Mucosa of stomach (tissue), 1 donor: ENCODE measurements around the gene KIF3A.

Experiments
- H3K27me3 ChIP-seq: one replicate; pipeline ENCODE4 v1.7.0; 2013; ENCODE audit warnings: mild to moderate bottlenecking, low read length; ENCODE audit not compliant: control insufficient read depth, insufficient read depth
- H3K36me3 ChIP-seq: one replicate; pipeline ENCODE4 v1.7.0; 2013; ENCODE audit warnings: low read length; ENCODE audit not compliant: control insufficient read depth, insufficient read depth
- H3K4me1 ChIP-seq: one replicate; pipeline ENCODE4 v1.7.0; 2013; ENCODE audit warnings: mild to moderate bottlenecking, low read length; ENCODE audit not compliant: control insufficient read depth, insufficient read depth
- H3K4me3 ChIP-seq: one replicate; pipeline ENCODE4 v1.7.0; 2013; ENCODE audit warnings: low read length
- H3K9ac ChIP-seq: one replicate; pipeline ENCODE4 v1.7.0; 2013; ENCODE audit warnings: mild to moderate bottlenecking, low read length, moderate library complexity
- H3K9me3 ChIP-seq: one replicate; pipeline ENCODE4 v1.7.0; 2013; ENCODE audit warnings: mild to moderate bottlenecking, low read length, moderate library complexity; ENCODE audit not compliant: control insufficient read depth
- donor health status: Pancreatic carcinoma.

Gene KIF3A

DNA sequence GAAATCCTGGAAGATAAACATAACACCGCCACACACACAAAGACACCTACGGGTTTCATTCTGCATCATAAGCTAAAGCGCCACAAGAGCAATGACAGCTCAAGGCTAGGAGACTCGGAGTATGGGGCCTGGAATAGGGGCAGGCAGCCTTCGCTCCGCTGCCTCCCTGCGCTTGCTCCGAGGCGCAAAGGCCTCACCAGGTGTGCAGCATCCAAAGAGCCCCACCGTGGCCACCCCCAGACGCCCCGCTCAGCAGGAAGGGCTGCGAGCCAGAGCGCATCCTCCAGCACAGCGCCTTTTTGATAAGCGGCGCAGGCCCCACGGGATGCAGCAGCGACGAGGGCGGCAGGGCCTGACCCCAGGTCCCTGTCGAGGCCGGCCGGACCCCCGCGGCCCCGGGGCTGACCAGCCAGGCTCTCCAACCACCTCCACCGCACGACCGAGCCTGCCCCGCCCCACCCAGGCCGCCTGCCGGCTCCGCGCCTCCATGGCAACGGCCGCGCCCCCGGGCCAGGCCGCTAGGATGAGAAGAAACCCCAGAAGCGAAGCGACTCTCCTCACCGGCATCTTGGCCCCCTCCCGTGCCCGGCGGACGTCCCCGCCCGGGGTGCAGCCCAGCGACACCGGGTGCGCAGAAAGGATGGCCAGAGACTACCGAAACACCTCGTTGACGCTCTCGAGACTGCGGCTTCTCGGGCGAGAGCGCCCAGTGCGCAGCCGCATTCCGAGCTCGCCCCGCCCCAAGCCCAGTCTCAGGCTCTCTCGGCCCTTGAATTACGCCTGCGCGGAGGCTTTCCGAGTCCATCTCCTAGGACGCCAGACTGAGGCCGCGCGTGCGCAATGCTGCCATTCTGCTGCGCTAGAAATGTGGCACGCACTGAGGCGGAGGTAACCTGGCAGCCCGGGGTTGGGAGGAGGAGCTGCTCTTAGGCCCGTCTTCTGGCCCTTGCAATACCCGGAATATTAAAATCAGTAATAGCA, at the start of gene KIF3A:
Gene KIF3A (minus strand): TSS at position 694 of the 981 bp plus-strand sequence. CDS start 127 bp downstream, at position 567.
- H3K4me1 ChIP-seq = peaks cover 6% of the 10 kb centered on the region
- no peaks in the 10 kb centered on the region for H3K27me3 ChIP-seq
- peak within 1 kb of the TSS; percentile 66 for H3K9ac ChIP-seq
- peak within 1 kb of the TSS; percentile 66 for H3K4me3 ChIP-seq
- H3K36me3 ChIP-seq = no peaks in the 10 kb centered on the region
- H3K9me3 ChIP-seq = no peaks in the 10 kb centered on the region

DNA sequence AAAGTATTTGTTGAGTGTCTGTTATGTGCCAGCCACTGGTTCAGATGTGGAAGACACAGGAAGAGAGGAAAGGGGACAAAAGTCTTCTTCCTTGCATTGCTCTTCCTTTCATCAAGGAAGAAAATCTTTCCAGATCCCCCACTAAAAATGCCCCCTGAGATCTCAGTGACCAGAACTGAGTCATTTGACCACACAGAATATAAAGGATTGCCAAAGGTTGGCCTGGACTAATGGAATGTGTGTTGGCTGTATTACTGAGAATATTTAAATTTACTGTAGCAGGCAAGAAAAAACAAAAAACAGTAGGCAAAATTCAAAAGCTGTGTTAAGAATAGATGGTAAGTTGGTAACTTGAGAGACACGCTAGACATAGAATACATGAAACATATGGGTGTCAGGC, 49.7 kb upstream of the KIF3A start:
- H3K4me3 ChIP-seq = no peak overlapping the region
- no peak overlapping the region for H3K9ac ChIP-seq
- no peaks in the 10 kb centered on the region for H3K36me3 ChIP-seq
- no peaks in the 10 kb centered on the region for H3K4me1 ChIP-seq
- H3K27me3 ChIP-seq = peaks cover 3% of the 10 kb centered on the region
- H3K9me3 ChIP-seq = no peaks in the 10 kb centered on the region

DNA sequence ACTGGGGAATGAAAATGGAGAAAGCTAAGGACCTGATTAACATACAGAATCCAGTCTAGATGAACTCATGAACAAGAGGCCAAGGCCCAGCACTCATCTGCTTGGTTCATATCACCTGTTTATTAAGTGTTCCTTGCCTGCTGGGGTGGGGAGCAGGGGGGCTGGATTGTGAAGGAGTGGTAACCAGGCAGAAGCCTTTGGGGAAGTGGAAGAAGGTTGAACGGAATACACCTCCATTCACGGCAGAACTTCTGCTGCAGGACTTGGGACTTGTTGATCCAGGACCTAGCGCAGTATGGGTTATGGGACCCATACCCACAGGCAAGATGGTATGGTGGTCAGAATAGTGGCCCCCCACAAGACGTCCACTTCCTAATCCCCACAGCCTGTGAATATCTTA, 48.5 kb upstream of the KIF3A start:
- no peaks in the 10 kb centered on the region for H3K9me3 ChIP-seq
- H3K4me3 ChIP-seq = no peak overlapping the region
- H3K36me3 ChIP-seq = no peaks in the 10 kb centered on the region
- no peak overlapping the region for H3K9ac ChIP-seq
- H3K4me1 ChIP-seq = no peaks in the 10 kb centered on the region
- peaks cover 3% of the 10 kb centered on the region for H3K27me3 ChIP-seq

DNA sequence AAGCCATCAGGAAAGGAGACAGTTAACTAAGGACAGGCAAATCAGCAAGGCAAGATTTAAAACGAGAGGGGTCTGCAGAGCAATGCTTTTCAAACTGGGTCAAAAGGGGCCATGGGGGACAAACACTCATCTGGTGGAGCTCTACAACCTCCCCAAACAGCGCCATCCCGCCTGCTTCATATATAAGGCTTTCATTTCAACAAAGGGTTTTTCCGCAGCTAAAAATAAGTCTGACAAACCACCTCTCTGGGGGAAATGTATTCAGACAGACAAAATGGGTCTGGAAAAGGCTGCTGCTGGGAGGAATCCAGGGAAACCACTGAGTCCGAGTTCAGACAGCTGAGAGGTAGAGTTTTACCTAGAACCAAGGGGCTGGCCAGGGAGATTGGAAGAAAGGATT, 48.0 kb upstream of the KIF3A start:
- no peaks in the 10 kb centered on the region for H3K9me3 ChIP-seq
- peaks cover 3% of the 10 kb centered on the region for H3K27me3 ChIP-seq
- no peaks in the 10 kb centered on the region for H3K4me1 ChIP-seq
- no peak overlapping the region for H3K4me3 ChIP-seq
- H3K9ac ChIP-seq = no peak overlapping the region
- no peaks in the 10 kb centered on the region for H3K36me3 ChIP-seq

DNA sequence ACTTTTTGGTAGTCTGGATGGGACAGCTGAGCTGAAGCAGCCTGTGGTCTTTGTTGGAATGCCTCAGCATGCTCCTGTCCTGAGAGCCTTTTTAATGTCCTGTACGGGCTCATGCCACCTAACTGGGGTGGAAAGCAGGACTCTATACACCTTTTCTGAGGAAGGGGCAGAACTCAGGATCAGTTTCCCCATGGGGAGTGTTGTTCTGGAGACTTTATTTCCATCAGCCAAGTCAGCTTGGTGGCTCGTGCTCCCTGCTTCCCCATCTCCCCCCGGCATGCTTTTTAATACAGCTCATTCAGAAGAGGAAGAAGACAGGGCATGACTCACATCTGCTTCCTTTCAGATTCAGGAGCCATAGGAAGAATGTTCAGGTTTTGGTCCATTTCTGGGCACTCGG, 44.8 kb upstream of the KIF3A start:
- peaks cover 3% of the 10 kb centered on the region for H3K27me3 ChIP-seq
- H3K4me3 ChIP-seq = no peak overlapping the region
- no peak overlapping the region for H3K9ac ChIP-seq
- H3K4me1 ChIP-seq = peaks cover 10% of the 10 kb centered on the region
- no peaks in the 10 kb centered on the region for H3K9me3 ChIP-seq
- no peaks in the 10 kb centered on the region for H3K36me3 ChIP-seq

DNA sequence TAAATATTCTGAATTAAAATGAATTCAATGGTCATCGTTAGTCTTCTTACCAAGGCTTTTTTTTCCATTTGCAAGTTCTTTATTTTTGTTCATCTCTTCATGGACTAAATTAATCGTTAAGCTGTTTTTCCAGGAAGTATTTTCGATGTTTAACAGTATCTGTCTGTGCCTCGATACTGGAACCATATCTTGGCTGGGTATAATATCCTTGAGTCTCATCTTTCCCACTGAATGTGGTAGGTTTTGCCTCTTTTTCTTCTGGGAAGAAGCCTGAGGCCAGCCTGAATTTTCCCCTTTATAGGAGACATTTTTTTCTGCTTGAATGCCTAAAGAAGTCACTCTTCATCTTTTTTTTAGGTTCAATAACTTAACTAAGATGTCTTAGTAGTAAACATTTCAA, 43.7 kb upstream of the KIF3A start:
- H3K4me3 ChIP-seq = no peak overlapping the region
- peaks cover 15% of the 10 kb centered on the region for H3K4me1 ChIP-seq
- peaks cover 3% of the 10 kb centered on the region for H3K27me3 ChIP-seq
- H3K36me3 ChIP-seq = no peaks in the 10 kb centered on the region
- no peak overlapping the region for H3K9ac ChIP-seq
- H3K9me3 ChIP-seq = no peaks in the 10 kb centered on the region

DNA sequence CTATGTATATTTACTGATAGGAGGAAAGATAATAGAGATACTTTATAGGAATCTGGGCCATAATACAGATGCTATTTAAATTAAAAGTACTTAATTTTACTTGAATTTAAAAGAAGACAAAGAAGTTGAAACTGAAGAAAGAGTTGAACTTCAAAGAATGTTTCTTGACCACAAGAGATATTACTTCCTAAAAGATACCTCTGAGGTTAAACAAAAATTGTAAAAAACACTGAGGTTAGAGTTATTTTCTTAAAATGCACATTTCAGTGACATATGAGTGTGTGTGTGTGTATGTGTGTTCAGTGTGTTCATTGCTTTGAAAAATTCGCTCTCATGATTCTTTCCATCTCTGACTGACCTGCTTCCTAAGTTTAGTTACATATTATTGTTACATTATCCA, 43.2 kb upstream of the KIF3A start:
- H3K9me3 ChIP-seq = no peaks in the 10 kb centered on the region
- peaks cover 1% of the 10 kb centered on the region for H3K27me3 ChIP-seq
- no peaks in the 10 kb centered on the region for H3K36me3 ChIP-seq
- no peak overlapping the region for H3K4me3 ChIP-seq
- no peak overlapping the region for H3K9ac ChIP-seq
- H3K4me1 ChIP-seq = peaks cover 20% of the 10 kb centered on the region

DNA sequence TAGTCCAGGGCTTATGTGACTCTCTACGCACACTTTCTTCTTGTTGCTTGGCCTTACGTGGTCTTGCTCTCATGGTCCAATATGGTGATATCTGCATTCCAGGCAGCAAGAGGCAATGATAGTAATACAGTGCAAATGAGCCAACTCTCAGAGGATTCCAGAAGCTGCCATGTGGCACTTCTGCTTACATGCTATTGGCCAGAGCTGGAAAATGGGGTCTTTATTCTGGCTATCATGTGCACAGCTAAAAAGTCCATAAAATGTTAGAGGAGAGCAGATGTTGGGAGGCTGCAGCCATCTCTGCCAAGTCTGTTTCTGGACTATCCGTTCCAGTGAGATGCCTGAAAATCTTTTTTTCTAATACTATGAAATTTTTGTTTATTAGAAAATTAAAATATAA, 42.6 kb upstream of the KIF3A start:
- Histone ChIP-seq H3K9me3 (no peaks in the 10 kb centered on the region), H3K4me1 (peaks cover 25% of the 10 kb centered on the region), H3K27me3 (no peaks in the 10 kb centered on the region), H3K4me3 (no peak overlapping the region), H3K36me3 (no peaks in the 10 kb centered on the region), H3K9ac (no peak overlapping the region)

DNA sequence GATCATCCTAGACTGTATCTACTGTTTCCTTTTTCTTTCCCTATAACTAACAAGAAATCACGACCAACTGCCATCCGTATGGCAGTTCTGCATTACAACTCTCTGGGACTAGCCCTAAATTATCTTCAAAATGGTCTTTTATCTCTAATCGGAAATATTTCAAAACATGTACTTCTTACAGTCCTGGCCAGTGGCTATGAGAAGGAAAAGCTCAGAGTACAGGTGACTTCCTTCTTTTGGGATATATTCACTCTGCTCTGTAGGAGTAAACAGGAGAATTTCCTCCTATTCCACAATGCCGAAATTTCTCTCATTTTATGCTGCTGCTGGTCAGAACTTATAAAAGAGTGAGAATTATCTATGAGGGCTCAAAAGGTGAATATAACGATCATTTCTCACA, 41.5 kb upstream of the KIF3A start:
- Histone ChIP-seq H3K4me1 (peaks cover 36% of the 10 kb centered on the region), H3K36me3 (no peaks in the 10 kb centered on the region), H3K4me3 (no peak overlapping the region), H3K9me3 (no peaks in the 10 kb centered on the region), H3K9ac (no peak overlapping the region), H3K27me3 (no peaks in the 10 kb centered on the region)

DNA sequence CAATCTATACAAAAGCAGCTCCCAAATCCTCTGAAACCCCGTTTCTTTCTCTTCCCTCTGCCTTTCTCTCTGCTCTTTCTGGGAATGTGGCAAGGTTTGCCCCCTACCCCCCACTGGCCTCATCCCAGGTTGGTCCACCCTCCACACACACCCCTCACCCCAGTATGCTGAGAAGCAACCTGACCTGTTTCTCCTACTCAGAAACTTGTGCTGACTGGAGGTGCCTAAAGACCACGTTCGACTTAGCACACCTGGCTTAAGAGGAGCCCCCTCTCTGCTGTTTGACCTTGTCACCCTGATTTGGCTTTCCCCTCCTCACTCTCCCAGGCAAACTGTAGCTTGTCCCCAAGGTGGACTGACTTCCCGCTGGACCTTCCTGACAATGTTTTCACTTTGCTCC, 40.8 kb upstream of the KIF3A start:
- Histone ChIP-seq H3K4me1 (peaks cover 37% of the 10 kb centered on the region), H3K9me3 (no peaks in the 10 kb centered on the region), H3K9ac (peak overlapping the region; percentile 70), H3K27me3 (no peaks in the 10 kb centered on the region), H3K36me3 (no peaks in the 10 kb centered on the region), H3K4me3 (peak overlapping the region; percentile 44)

DNA sequence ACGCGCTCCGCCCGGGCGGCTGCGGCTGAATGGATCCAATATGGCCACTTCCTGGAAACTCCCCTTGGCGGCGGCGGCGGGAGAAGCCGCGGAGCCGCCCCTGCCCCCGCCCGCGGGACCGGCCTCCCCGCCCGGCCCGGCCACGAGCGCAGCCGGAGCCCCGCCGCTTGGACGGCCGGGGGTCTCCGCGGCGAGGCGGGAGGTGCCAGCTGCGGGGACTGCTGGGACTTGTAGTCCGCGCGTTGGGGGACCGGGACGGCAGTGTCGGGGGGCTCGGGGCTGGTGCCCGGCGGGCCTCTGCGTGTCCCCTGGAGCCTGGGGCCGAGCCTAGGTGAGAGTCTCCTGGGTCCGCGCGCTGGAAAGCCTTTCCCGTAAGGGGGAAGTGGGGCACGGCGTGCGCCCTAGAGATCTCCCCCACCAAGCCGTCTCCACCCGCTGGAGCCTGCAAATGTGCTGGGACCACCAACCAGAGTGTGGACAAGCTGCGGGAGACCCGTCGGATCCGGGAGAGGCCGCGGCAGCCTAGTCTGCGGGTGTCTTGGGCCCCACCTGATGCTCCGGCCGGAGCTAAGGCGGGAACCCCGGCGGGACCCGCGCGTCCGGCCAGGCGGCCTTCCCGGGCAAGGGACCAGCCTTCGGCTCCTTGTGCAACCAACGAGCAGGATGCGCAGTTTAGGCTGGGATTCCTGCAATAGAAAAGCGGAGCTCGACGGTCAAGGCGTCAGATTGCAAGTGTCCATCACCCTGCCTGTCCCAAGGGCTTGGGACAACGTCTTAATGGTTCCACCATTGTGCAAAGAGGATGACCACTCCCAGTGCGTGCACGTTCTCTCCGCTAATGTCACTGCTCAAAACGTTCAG, 40.1 kb upstream of the KIF3A start, which contains the start of gene SEPTIN8:
Gene SEPTIN8 (minus strand): TSS at position 31 of the 861 bp plus-strand sequence. CDS start 102 bp downstream, outside the sequence.
- peaks cover 37% of the 10 kb centered on the region for H3K4me1 ChIP-seq
- H3K9ac ChIP-seq = peak within 1 kb of the TSS; percentile 73
- no peaks in the 10 kb centered on the region for H3K9me3 ChIP-seq
- H3K36me3 ChIP-seq = no peaks in the 10 kb centered on the region
- H3K27me3 ChIP-seq = no peaks in the 10 kb centered on the region
- H3K4me3 ChIP-seq = peak within 1 kb of the TSS; percentile 69

DNA sequence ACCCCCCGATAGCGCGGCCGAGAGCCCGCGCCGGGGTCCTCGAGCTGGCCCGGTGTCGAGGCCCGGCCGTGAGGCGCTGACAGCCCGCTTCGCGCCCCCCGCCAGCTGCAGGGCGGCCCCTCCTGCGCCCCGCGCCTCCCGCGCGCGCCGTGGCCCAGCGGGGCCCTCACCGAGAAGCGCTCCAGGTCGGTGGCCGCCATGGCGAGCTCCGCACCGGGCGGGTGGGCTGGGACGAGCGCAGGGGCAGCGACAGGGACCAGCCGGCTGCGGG, 39.5 kb upstream of the KIF3A start:
- peaks cover 37% of the 10 kb centered on the region for H3K4me1 ChIP-seq
- H3K9ac ChIP-seq = peak overlapping the region; percentile 73
- H3K4me3 ChIP-seq = peak overlapping the region; percentile 69
- H3K36me3 ChIP-seq = no peaks in the 10 kb centered on the region
- no peaks in the 10 kb centered on the region for H3K9me3 ChIP-seq
- no peaks in the 10 kb centered on the region for H3K27me3 ChIP-seq
